HepG2 (cell line): ENCODE results near the gene SLC22A23. TPM values are rescaled to one million over a fixed set of nuclear protein-coding genes. Genes with fewer than 3 reads are reported as not detected.
A peak's percentile ranks its signal among the peaks of the same experiment; 100 is the strongest.

Source experiments
- CENPX ChIP-seq: sonication (generic); formaldehyde crosslinking; IDR thresholded peaks from 2 replicates; pipeline ENCODE4 v1.9.0; 2021; ENCODE audit warnings: mild to moderate bottlenecking, missing genetic modification reagents, moderate library complexity
- ESRRA ChIP-seq: sonication (generic); formaldehyde crosslinking; IDR thresholded peaks from 2 replicates; pipeline ENCODE4 v1.5.1; 2020; ENCODE audit warnings: mild to moderate bottlenecking, low read depth, missing genetic modification reagents
- FOXC1 ChIP-seq: sonication (generic); formaldehyde crosslinking; IDR thresholded peaks from 2 replicates; pipeline ENCODE4 v1.8.0; 2022; ENCODE audit warnings: mild to moderate bottlenecking, missing genetic modification reagents, borderline replicate concordance
- GPN1 ChIP-seq: sonication (generic); formaldehyde crosslinking; IDR thresholded peaks from 2 replicates; pipeline ENCODE4 v1.5.1; 2020; ENCODE audit warnings: missing genetic modification reagents, borderline replicate concordance
- PAX8 ChIP-seq: sonication (generic); formaldehyde crosslinking; IDR thresholded peaks from 2 replicates; pipeline ENCODE4 v1.8.0; 2022; ENCODE audit warnings: mild to moderate bottlenecking, missing genetic modification reagents, borderline replicate concordance
- RCOR2 ChIP-seq: IDR thresholded peaks from 2 replicates; pipeline ENCODE4 v1.6.1; 2016; ENCODE audit warnings: missing biosample characterization, missing genetic modification reagents
- REST ChIP-seq, 2 experiments: IDR thresholded peaks; 2 replicates each; pipeline ENCODE4 v1.6.1; 2011 to 2012; ENCODE audit warnings: low read length in 2 of 2, borderline replicate concordance in 1 of 2, low read depth in 1 of 2, mild to moderate bottlenecking in 1 of 2, moderate library complexity in 1 of 2
- TOE1 ChIP-seq: sonication (generic); formaldehyde crosslinking; IDR thresholded peaks from 2 replicates; pipeline ENCODE4 v1.4.0; 2020; ENCODE audit warnings: mild to moderate bottlenecking, missing genetic modification reagents
- XRCC5 ChIP-seq: fragments of 200-400 bp; formaldehyde crosslinking; optimal IDR thresholded peaks from 2 replicates; pipeline ENCODE3; 2017; ENCODE audit warnings: mild to moderate bottlenecking, low read length
- YEATS2 ChIP-seq: sonication (generic); formaldehyde crosslinking; IDR thresholded peaks from 2 replicates; pipeline ENCODE4 v1.4.0; 2020; ENCODE audit warnings: missing genetic modification reagents, borderline replicate concordance
- ZBTB26 ChIP-seq: IDR thresholded peaks from 2 replicates; pipeline ENCODE4 v1.6.1; 2016; ENCODE audit warnings: missing compliant biosample characterization, missing genetic modification reagents, borderline replicate concordance
- ZC3H13 ChIP-seq: sonication (generic); formaldehyde crosslinking; IDR thresholded peaks from 2 replicates; pipeline ENCODE4 v1.8.1; 2023; ENCODE audit warnings: mild to moderate bottlenecking, missing genetic modification reagents, moderate library complexity
- ZNF12 ChIP-seq: sonication (generic); formaldehyde crosslinking; IDR thresholded peaks from 2 replicates; pipeline ENCODE4 v1.5.0; 2020; ENCODE audit warnings: missing genetic modification reagents
- ZNF17 ChIP-seq: sonication (generic); formaldehyde crosslinking; IDR thresholded peaks from 2 replicates; pipeline ENCODE4 v1.5.0; 2020; ENCODE audit warnings: mild to moderate bottlenecking, missing genetic modification reagents
- ZNF337 ChIP-seq: sonication (generic); formaldehyde crosslinking; IDR thresholded peaks from 2 replicates; pipeline ENCODE4 v1.5.1; 2020; ENCODE audit warnings: missing genetic modification reagents, low read depth, mild to moderate bottlenecking, borderline replicate concordance
- ZNF639 ChIP-seq: conservative IDR thresholded peaks from 2 replicates; pipeline ENCODE4 v1.6.1; 2018; ENCODE audit warnings: missing genetic modification reagents
- ZNF687 ChIP-seq: sonication (generic); formaldehyde crosslinking; IDR thresholded peaks from 2 replicates; pipeline ENCODE4 v1.5.1; 2020; ENCODE audit warnings: mild to moderate bottlenecking, missing genetic modification reagents, moderate library complexity
- ZNF7 ChIP-seq: IDR thresholded peaks from 2 replicates; pipeline ENCODE4 v1.6.1; 2016; ENCODE audit warnings: missing biosample characterization, missing genetic modification reagents
- ZNF737 ChIP-seq: sonication (generic); formaldehyde crosslinking; IDR thresholded peaks from 2 replicates; pipeline ENCODE4 v1.5.0; 2020; ENCODE audit warnings: missing genetic modification reagents, mild to moderate bottlenecking, borderline replicate concordance
- polyA plus RNA-seq, 8 experiments: library from polyadenylated mRNA; depleted of rRNA in 3 of 8; stranded (reverse) in 7 of 8; unstranded in 1 of 8; fragments of >200 nt; fragmentation: Illumina TruSeq in 4 of 8; extraction: Trizol in 4 of 8; gene quantifications; 2 replicates each; pipeline versions ENCODE4 v1.2.1 to v1.2.3, GENCODE V29; 2011 to 2016; ENCODE audit warnings: low read depth in 4 of 8, missing spikeins in 1 of 8, mixed read lengths in 1 of 8; ENCODE audit not compliant: insufficient read depth in 1 of 8
- total RNA-seq, 5 experiments: library from RNA; depleted of rRNA; stranded (reverse); fragments of >200 nt; fragmentation: Illumina TruSeq; extraction: Trizol; gene quantifications; 2 replicates each; pipeline ENCODE4 v1.2.3, GENCODE V29; 2016; ENCODE audit warnings: low read depth in 1 of 5

The SLC22A23 gene
- total and polyA plus RNA-seq, 2 of the 13 experiments (the other 11 are each of a cell fraction or from before 2014, with no cell fraction given): 11.8 to 17.5 TPM

DNA sequence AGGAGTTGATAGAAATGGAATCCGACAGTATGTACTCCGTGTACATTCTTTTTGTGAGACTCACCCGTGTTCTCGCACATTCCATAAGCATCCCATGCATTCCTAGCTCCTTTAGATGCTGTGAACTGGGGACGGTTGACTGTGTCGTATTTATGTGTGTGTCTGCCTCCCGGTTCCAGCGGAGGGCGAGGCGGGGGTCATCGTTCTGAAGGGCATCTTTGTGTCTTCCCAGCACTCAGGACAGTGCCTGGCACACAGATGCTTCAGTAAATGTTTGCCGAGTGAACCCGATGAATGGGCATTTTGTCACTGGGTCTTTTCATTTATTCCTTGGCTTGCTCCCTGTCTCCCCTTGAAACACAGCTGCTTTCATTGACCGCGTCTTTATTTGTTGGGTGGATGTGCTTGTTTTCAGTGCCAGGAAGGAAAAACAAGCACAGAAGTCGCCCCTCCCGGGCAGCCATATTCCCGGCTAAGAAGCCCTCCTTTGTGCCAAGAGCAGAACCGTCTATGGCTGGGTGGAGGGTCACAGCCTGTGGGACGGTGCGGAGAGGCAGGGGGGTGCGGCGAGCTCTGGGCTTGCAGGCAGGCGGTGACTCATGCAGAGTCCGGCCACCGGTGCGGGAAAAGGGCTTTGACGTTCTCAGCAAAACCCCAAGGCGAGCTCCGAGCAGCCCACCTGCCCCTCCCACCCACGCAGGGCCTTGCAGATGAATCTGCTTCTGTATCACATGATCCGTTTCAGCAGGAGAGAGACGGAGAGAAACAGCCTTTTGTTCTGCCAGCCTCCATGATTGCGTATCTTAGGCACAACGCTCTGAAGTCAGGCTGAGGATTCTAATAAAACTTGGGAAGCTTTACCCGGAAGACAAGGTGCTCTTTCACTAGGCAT lies 209.3 kb downstream of the SLC22A23 start (continued):
- TF ChIP-seq ZNF687 (CRISPR knock-in tag) (peak; percentile 73), ZNF12 (no peak), CENPX (no peak), TOE1 (no peak), ZNF7 (CRISPR knock-in tag) (no peak), ZNF737 (CRISPR knock-in tag) (no peak), GPN1 (CRISPR knock-in tag) (no peak), ZNF639 (CRISPR knock-in tag) (no peak), ZNF337 (no peak), PAX8 (CRISPR knock-in tag) (no peak), ZBTB26 (CRISPR knock-in tag) (peak; percentile 45; the same call in 1 of the 2 replicates), REST (IDR thresholded peaks at IDR 0.05; ENCODE audit: borderline replicate concordance in 1 of 2, low read depth in 1 of 2, low read length in 2 of 2) (no peak), ZC3H13 (no peak), FOXC1 (no peak), ZNF17 (CRISPR knock-in tag) (no peak), ESRRA (CRISPR knock-in tag) (no peak), XRCC5 (peak; percentile 90), RCOR2 (CRISPR knock-in tag) (no peak), YEATS2 (CRISPR knock-in tag) (peak; percentile 54; the same call in 1 of the 2 replicates)
